Activated CD8-positive, alpha-beta T cell treated with anti-CD3 and anti-CD28 coated beads for 36 hours (primary cell): ENCODE data around the gene RAB3GAP2. TPM values are rescaled to one million over a fixed set of nuclear protein-coding genes. Genes with fewer than 3 reads are reported as not detected.

Source experiments
- ATAC-seq: fragments of 200-7000 bp; cut with Tn5 transposase; one replicate; pipeline ENCODE4 v1.10.0; 2021; ENCODE audit warnings: mild to moderate bottlenecking, moderate library complexity
- CTCF ChIA-PET: fragments of 350-600 bp; sonication (Branson Sonifier 250); formaldehyde crosslinking; loops from one replicate; lab custom pipeline; 2021; ENCODE audit warnings: antibody characterized with exemption; lab: Charles Lee
- POLR2A ChIA-PET: fragments of 350-600 bp; sonication (Branson Sonifier 250); formaldehyde crosslinking; loops from one replicate; lab custom pipeline; 2021; ENCODE audit warnings: antibody characterized with exemption; lab: Charles Lee
- DNase-seq: peaks from one replicate; pipeline ENCODE4 v3.0.0-alpha.2; 2020
- H3K27ac Mint-ChIP-seq: one replicate; pipeline ENCODE4 v1.8.0; 2021; ENCODE audit warnings: mild to moderate bottlenecking, mixed read lengths
- H3K27me3 Mint-ChIP-seq: one replicate; pipeline ENCODE4 v1.8.0; 2021; ENCODE audit warnings: mixed read lengths
- H3K36me3 Mint-ChIP-seq: one replicate; pipeline ENCODE4 v1.8.0; 2021; ENCODE audit warnings: low read depth, mixed read lengths
- H3K4me1 Mint-ChIP-seq: one replicate; pipeline ENCODE4 v1.8.0; 2021; ENCODE audit warnings: low read depth, mixed read lengths
- H3K4me3 Mint-ChIP-seq: one replicate; pipeline ENCODE4 v1.8.0; 2021; ENCODE audit warnings: mild to moderate bottlenecking, moderate library complexity, mixed read lengths
- H3K9me3 Mint-ChIP-seq: one replicate; pipeline ENCODE4 v1.8.0; 2021; ENCODE audit warnings: mixed read lengths
- intact Hi-C: fragments of 100-400 bp; cut with micrococcal nuclease; formaldehyde crosslinking; loops from one replicate; pipeline ENCODE4 v1.10.0; 2022
- total RNA-seq, 2 experiments: library from RNA; stranded (reverse); gene quantifications; one replicate each; pipeline ENCODE4 v1.2.3, GENCODE V29; 2021
- TF ChIP-seq, protein P1 (sequence below): fragments of 200-600 bp; IDR thresholded peaks from one replicate; pipeline ENCODE4 v1.8.0; 2022; ENCODE audit warnings: antibody characterized with exemption, mild to moderate bottlenecking

Gene RAB3GAP2
- total RNA-seq, 2 experiments from 2014 or later, result 50.6 to 53.5 TPM

DNA sequence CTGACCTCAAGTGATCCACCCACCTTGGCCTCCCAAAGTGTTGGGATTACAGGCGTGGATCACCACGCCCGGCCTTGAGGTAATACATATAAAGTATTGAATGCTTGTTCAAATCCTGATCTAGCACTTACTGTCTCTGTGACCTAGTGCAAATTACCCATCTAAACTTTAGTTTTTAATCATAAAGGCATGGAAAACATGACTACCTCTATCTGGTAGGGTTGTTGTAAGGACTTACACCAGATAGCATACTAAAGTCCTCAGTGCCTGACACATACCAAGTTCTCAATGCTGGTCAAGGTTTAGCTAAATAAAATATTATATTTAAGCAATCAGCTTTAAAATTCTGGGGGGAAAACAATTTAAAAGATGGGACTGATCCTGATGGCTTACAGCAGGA lies 38.3 kb downstream of the RAB3GAP2 start:
- ChIA-PET POLR2A (no interaction called here), CTCF (no interaction called here)
- Mint-ChIP-seq H3K27ac (no peak overlapping the region), H3K9me3 (no peaks in the 10 kb centered on the region), H3K4me1 (peaks cover 21% of the 10 kb centered on the region), H3K36me3 (peaks cover 28% of the 10 kb centered on the region), H3K4me3 (no peak overlapping the region), H3K27me3 (no peaks in the 10 kb centered on the region)
- ATAC-seq (no peak), DNase-seq (no peak)
- TF ChIP-seq, protein P1, sequence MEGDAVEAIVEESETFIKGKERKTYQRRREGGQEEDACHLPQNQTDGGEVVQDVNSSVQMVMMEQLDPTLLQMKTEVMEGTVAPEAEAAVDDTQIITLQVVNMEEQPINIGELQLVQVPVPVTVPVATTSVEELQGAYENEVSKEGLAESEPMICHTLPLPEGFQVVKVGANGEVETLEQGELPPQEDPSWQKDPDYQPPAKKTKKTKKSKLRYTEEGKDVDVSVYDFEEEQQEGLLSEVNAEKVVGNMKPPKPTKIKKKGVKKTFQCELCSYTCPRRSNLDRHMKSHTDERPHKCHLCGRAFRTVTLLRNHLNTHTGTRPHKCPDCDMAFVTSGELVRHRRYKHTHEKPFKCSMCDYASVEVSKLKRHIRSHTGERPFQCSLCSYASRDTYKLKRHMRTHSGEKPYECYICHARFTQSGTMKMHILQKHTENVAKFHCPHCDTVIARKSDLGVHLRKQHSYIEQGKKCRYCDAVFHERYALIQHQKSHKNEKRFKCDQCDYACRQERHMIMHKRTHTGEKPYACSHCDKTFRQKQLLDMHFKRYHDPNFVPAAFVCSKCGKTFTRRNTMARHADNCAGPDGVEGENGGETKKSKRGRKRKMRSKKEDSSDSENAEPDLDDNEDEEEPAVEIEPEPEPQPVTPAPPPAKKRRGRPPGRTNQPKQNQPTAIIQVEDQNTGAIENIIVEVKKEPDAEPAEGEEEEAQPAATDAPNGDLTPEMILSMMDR, result no peak
- intact Hi-C loops, result no loop called here

DNA sequence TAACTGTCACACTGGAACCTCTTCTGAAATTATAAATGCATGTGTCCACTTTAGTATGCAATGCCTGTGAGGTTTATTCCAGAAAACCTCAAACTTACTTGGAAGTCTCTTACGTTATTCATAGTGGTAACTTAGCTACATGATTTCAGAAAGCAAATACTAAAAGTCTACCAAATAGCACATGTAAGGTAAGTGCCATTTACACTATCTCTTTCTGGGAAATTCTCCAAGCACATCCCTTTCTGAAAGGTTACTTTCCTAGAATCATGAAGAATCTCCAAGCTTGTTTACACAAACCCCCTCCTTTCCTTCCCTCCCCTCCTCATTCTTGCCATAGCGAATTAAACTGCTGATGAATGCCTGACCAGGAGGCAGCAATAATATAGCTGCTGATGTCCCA lies 42.5 kb downstream of the RAB3GAP2 start:
- H3K9me3 Mint-ChIP-seq, result no peaks in the 10 kb centered on the region
- H3K4me3 Mint-ChIP-seq, result no peak overlapping the region
- TF ChIP-seq, protein P1, result no peak
- intact Hi-C loops, result no loop called here
- peaks cover 48% of the 10 kb centered on the region for H3K4me1 Mint-ChIP-seq
- DNase-seq, result no peak
- H3K27me3 Mint-ChIP-seq, result no peaks in the 10 kb centered on the region
- no peak for ATAC-seq
- POLR2A ChIA-PET, result no interaction called here
- no peak overlapping the region for H3K27ac Mint-ChIP-seq
- peaks cover 46% of the 10 kb centered on the region for H3K36me3 Mint-ChIP-seq
- CTCF ChIA-PET, result interaction anchor here (1.2 to 2.3 kb wide), 2 partner anchors 12 to 503 kb away, joined by 3 to 5 read pairs; no protein-coding TSS in a partner anchor

DNA sequence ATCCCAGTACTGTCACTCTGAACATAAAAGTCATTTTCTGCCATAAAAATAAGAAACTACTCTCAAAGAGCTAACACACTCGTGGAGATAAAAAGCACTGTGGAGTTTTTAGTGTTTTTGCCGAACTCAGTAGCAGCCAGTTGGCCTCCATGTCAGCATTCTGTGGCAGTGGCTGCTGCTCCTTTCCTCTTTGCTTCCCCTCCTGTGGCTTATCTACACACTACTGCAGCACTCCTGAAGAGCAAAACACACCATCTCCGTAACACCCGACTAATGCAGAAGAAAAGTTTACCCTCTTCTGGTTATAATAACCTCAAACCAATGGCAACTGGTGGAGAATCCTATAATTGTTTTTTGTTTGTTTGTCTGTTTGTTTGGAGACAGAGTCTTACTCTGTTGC lies 44.9 kb downstream of the RAB3GAP2 start:
- intact Hi-C loops, result no loop called here
- peaks cover 59% of the 10 kb centered on the region for H3K4me1 Mint-ChIP-seq
- H3K9me3 Mint-ChIP-seq, result no peaks in the 10 kb centered on the region
- ATAC-seq, result no peak
- POLR2A ChIA-PET, result interaction anchor here (0.5 kb wide), 1 partner anchor 898 kb away, joined by 3 read pairs; no protein-coding TSS in a partner anchor
- TF ChIP-seq, protein P1, result no peak
- CTCF ChIA-PET, result interaction anchor here (1.6 kb wide), 1 partner anchor 69 kb away, joined by 3 read pairs; no protein-coding TSS in a partner anchor
- no peak overlapping the region for H3K27ac Mint-ChIP-seq
- DNase-seq, result no peak
- H3K27me3 Mint-ChIP-seq, result no peaks in the 10 kb centered on the region
- H3K36me3 Mint-ChIP-seq, result peaks cover 42% of the 10 kb centered on the region
- no peak overlapping the region for H3K4me3 Mint-ChIP-seq

DNA sequence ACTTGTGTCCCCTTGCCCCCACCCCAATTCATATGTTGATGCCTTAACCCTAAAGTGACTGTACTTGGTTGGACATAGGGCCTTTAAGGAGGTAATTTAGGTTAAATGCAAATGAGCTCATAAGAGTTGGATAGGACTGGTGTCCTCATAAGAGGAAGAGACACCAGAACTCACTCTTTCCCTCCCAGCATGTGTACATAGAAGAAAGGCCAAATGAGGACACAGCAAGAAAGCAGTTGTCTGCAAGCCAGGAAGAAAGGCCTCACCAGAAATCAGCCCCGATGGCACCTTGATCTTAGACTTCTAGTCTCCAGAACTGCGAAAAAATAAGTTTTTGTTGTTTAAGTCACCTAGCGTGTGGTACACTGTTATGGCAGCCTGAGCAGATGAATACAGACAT lies 45.5 kb downstream of the RAB3GAP2 start:
- ChIA-PET CTCF (no interaction called here), POLR2A (interaction anchor here (0.5 kb wide), 1 partner anchor 898 kb away, joined by 3 read pairs; no protein-coding TSS in a partner anchor)
- Mint-ChIP-seq H3K9me3 (no peaks in the 10 kb centered on the region), H3K27ac (no peak overlapping the region), H3K4me1 (peaks cover 59% of the 10 kb centered on the region), H3K4me3 (no peak overlapping the region), H3K36me3 (peaks cover 39% of the 10 kb centered on the region), H3K27me3 (no peaks in the 10 kb centered on the region)
- ATAC-seq (no peak), DNase-seq (no peak)
- intact Hi-C loops, result no loop called here
- TF ChIP-seq, protein P1, result no peak

DNA sequence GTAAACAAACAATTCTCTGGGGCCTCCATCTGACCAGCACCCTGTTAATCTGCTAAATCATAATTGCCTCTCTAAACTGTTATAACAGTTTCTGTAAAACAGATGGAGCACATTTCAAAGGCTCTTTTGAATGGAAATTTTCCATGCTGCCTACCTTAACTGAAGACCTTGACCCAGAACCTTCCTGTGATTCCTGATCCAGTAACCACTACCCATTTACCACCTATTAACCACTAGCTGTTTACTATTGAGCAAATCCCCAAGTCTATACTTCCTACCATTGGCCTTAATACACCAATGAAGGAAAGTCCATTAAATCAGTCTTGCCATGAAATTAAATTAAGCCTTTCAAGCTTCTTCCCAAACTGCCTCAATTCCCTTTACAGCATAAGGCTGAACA lies 46.3 kb downstream of the RAB3GAP2 start:
- TF ChIP-seq, protein P1, result no peak
- ATAC-seq (no peak), DNase-seq (no peak)
- Mint-ChIP-seq H3K27ac (no peak overlapping the region), H3K27me3 (no peaks in the 10 kb centered on the region), H3K9me3 (no peaks in the 10 kb centered on the region), H3K4me1 (peaks cover 60% of the 10 kb centered on the region), H3K36me3 (peaks cover 33% of the 10 kb centered on the region), H3K4me3 (no peak overlapping the region)
- intact Hi-C loops, result no loop called here
- POLR2A ChIA-PET, result no interaction called here
- CTCF ChIA-PET, result no interaction called here
